GM12878 (cell line): ENCODE data around the gene NET1. TPM values are rescaled to one million over a fixed set of nuclear protein-coding genes. Genes with fewer than 3 reads are reported as not detected.

Experiments used
- ATAC-seq: fragments of 200-7000 bp; cut with Tn5 transposase; 3 replicates; pipeline ENCODE4 v1.9.1; 2020; ENCODE audit warnings: mild to moderate bottlenecking, moderate library complexity
- BruUV-seq: library from RNA; stranded (reverse); fragments of 400-500 nt; replicated peaks from 2 replicates; lab custom pipeline; 2021; lab: Mats Ljungman, UMichigan
- CTCF ChIA-PET: fragments of 300-600 bp; sonication (Branson Sonifier 250); formaldehyde crosslinking; extraction: SDS; loops from one replicate; lab custom pipeline; 2021; ENCODE audit warnings: inconsistent platforms; lab: Yijun Ruan, JAX
- POLR2A ChIA-PET: fragments of 350-600 bp; formaldehyde crosslinking; extraction: SDS; loops from one replicate; lab custom pipeline; 2021; ENCODE audit warnings: inconsistent platforms; lab: Charles Lee
- RAD21 ChIA-PET: fragments of 300-600 bp; sonication (Branson Sonifier 250); formaldehyde crosslinking; loops from one replicate; lab custom pipeline; 2023; ENCODE audit warnings: antibody characterized with exemption; ENCODE audit not compliant: unreplicated experiment; lab: Charles Lee
- SMC1A ChIA-PET: fragments of 300-600 bp; sonication (Branson Sonifier 250); formaldehyde crosslinking; loops from one replicate; lab custom pipeline; 2023; ENCODE audit not compliant: unreplicated experiment, uncharacterized antibody; lab: Charles Lee
- DNase-seq: peaks from one replicate; pipeline ENCODE4 v3.0.0-alpha.2; 2011; ENCODE audit warnings: low read depth, low spot score
- FAIRE-seq: peaks from 3 replicates; lab custom pipeline; 2011; peaks lifted over from hg19 to GRCh38; lab: Jason Lieb, UNC
- H2AFZ ChIP-seq: 2 replicates; pipeline ENCODE4 v1.6.0; 2011; ENCODE audit warnings: low read depth, low read length, control low read depth; ENCODE audit not compliant: control insufficient read depth
- H3K27ac ChIP-seq: 2 replicates; pipeline ENCODE4 v1.5.1; 2011; ENCODE audit warnings: control low read depth; ENCODE audit not compliant: control insufficient read depth, insufficient read depth
- H3K27me3 ChIP-seq, 2 experiments: replicated peaks in 1 of 2; 2 replicates each; pipeline versions ENCODE4 v1.6.0 to v1.6.1; 2011; ENCODE audit warnings: low read length in 1 of 2; ENCODE audit not compliant: control insufficient read depth in 2 of 2, insufficient read depth in 2 of 2
- H3K36me3 ChIP-seq, 2 experiments: 2 replicates each; pipeline ENCODE4 v1.5.1; 2011; ENCODE audit warnings: low read length in 1 of 2; ENCODE audit not compliant: control insufficient read depth in 2 of 2, insufficient read depth in 2 of 2
- H3K4me1 ChIP-seq: 2 replicates; pipeline ENCODE4 v1.6.1; 2011; ENCODE audit warnings: mild to moderate bottlenecking, low read length, moderate library complexity, mixed read lengths; ENCODE audit not compliant: control insufficient read depth, insufficient read depth
- H3K4me2 ChIP-seq: 2 replicates; pipeline ENCODE4 v1.6.0; 2011; ENCODE audit warnings: control low read depth; ENCODE audit not compliant: control insufficient read depth, insufficient read depth
- H3K4me3 ChIP-seq: fragments of 200-600 bp; sonication (generic); 2 replicates; pipeline ENCODE4 v1.5.1; 2016
- H3K79me2 ChIP-seq: 2 replicates; pipeline ENCODE4 v1.6.0; 2011; ENCODE audit warnings: low read length; ENCODE audit not compliant: control insufficient read depth, insufficient read depth
- H3K9ac ChIP-seq: 2 replicates; pipeline ENCODE4 v1.8.0; 2011; ENCODE audit warnings: low read length, control low read depth, mixed read lengths; ENCODE audit not compliant: control insufficient read depth, insufficient read depth
- H3K9me3 ChIP-seq: replicated peaks from 3 replicates; pipeline ENCODE4 v1.5.1; 2011; ENCODE audit warnings: mild to moderate bottlenecking, low read length; ENCODE audit not compliant: control insufficient read depth, insufficient read depth
- H4K20me1 ChIP-seq: 2 replicates; pipeline ENCODE4 v1.6.0; 2011; ENCODE audit not compliant: control insufficient read depth, insufficient read depth
- CTCF ChIP-seq, 3 experiments: IDR thresholded peaks in 2 of 3; conservative IDR thresholded peaks in 1 of 3; 2 replicates each; pipeline ENCODE4 v1.5.1; 2011; ENCODE audit warnings: low read depth in 3 of 3, low read length in 3 of 3, mild to moderate bottlenecking in 3 of 3, control low read depth in 2 of 3, moderate library complexity in 2 of 3, inconsistent platforms in 1 of 3, mixed read lengths in 1 of 3; ENCODE audit not compliant: control insufficient read depth in 2 of 3, insufficient read depth in 1 of 3; ENCODE audit errors: extremely low read depth in 1 of 3
- E2F8 ChIP-seq: fragments of 450-650 bp; IDR thresholded peaks from 2 replicates; pipeline ENCODE4 v1.6.1; 2018; ENCODE audit warnings: mild to moderate bottlenecking, low read depth, moderate library complexity; ENCODE audit not compliant: partially characterized antibody
- ZNF217 ChIP-seq: fragments of 450-650 bp; IDR thresholded peaks from 2 replicates; pipeline ENCODE4 v1.6.1; 2017; ENCODE audit warnings: antibody characterized with exemption, mild to moderate bottlenecking
- whole genome bisulfite sequencing: methylation state at CpG from one replicate; pipeline ENCODE4 v1.1.6; 2016; ENCODE audit warnings: low lambda C conversion rate; ENCODE audit not compliant: insufficient replicate concordance, insufficient coverage; ENCODE audit errors: missing lambda C conversion rate; 5-methylcytosine and 5-hydroxymethylcytosine counted together
- in situ Hi-C: fragments of 300-500 bp; cut with MboI; formaldehyde crosslinking; loops from 9 replicates; pipeline ENCODE4 v1.14.3; 2018; ENCODE audit warnings: mixed read lengths
- intact Hi-C: fragments of 100-400 bp; cut with micrococcal nuclease; formaldehyde crosslinking; loops from one replicate; pipeline ENCODE4 v1.14.2; 2022; ENCODE audit not compliant: unreplicated experiment
- polyA plus RNA-seq, 11 experiments: library from polyadenylated mRNA; depleted of rRNA in 4 of 11; unstranded in 6 of 11; stranded (reverse) in 5 of 11; fragments of >200 nt; fragmentation: Nextera tagmentation in 4 of 11; fragmentation: Illumina TruSeq in 1 of 11; extraction: Ambion mirVana in 4 of 11; extraction: Trizol in 1 of 11; gene quantifications; 1 replicate in 1 of 11; 2 replicates in 10 of 11; pipeline versions ENCODE4 v1.2.1 to v1.2.3, GENCODE V29; 2011 to 2016; ENCODE audit warnings: inconsistent platforms in 2 of 11, missing spikeins in 2 of 11, low read depth in 1 of 11
- total RNA-seq, 4 experiments: library from RNA; depleted of rRNA in 3 of 4; stranded (reverse); fragments of >200 nt in 3 of 4; fragmentation: Illumina TruSeq in 1 of 4; extraction: Trizol in 1 of 4; gene quantifications; 2 replicates each; pipeline versions ENCODE4 v1.2.1 to v1.2.3, GENCODE V29; 2013 to 2021

NET1 gene
- total and polyA plus RNA-seq, 10 of the 15 experiments (the other 5 are each of a cell fraction or from before 2014, with no cell fraction given) = 6.5 to 22.7 (median 18.4) TPM

- H2AFZ ChIP-seq = no peak overlapping the region
- no peak for FAIRE-seq
- CTCF ChIA-PET = interaction anchor here (1.5 to 18.0 kb wide), 6 partner anchors 8 to 186 kb away, joined by 5 to 535 read pairs (median 10); no protein-coding TSS in a partner anchor
- BruUV-seq = no TSS peak
- TF ChIP-seq ZNF217 (no peak), E2F8 (no peak), CTCF (IDR thresholded peaks at IDR 0.05 in 2 of 3, conservative IDR thresholded peaks at IDR 0.05 in 1 of 3; ENCODE audit: control insufficient read depth in 2 of 3, extremely low read depth in 1 of 3, insufficient read depth in 1 of 3, low read depth in 3 of 3, low read length in 3 of 3) (no peak)
- TF ChIP-seq, all 136 proteins: peak for 0
- Histone ChIP-seq H3K27ac (no peak overlapping the region), H3K79me2 (no peaks in the 10 kb centered on the region), H3K4me1 (peaks cover 22% of the 10 kb centered on the region), H3K9ac (no peak overlapping the region), H3K36me3 (no peaks in the 10 kb centered on the region; a peak in 1 of 4 replicates), H3K4me2 (no peak overlapping the region), H3K4me3 (no peak overlapping the region), H4K20me1 (0 out of 2 replicates have a peak, but pooled peaks cover 2% of the 10 kb centered on the region), H3K9me3 (no peaks in the 10 kb centered on the region), H3K27me3 (no peaks in the 10 kb centered on the region)
- WGBS = 97% methylated on average over 2 of the region's 2 CpGs
- ChIA-PET RAD21 (interaction anchor here (1.5 to 11.0 kb wide), 2 partner anchors 182 to 190 kb away, joined by 5 to 136 read pairs; no protein-coding TSS in a partner anchor), POLR2A (no interaction called here), SMC1A (interaction anchor here (0.6 to 6.3 kb wide), 3 partner anchors 16 to 184 kb away, joined by 4 to 129 read pairs (median 4); no protein-coding TSS in a partner anchor)
- ATAC-seq (no peak), DNase-seq (no peak)
- in situ Hi-C loops (loop anchor here (5.0 kb wide), 3 partner anchors 142 to 432 kb away; no protein-coding TSS in a partner anchor), intact Hi-C loops (loop anchor here (5.0 to 10.0 kb wide), 2 partner anchors 167 to 425 kb away; no protein-coding TSS in a partner anchor)
Measured at GRCh38 chr10:5440206-5440605, 27.8 kb downstream of the NET1 start.
